DOHH2 (cell line): ENCODE measurements around the gene FAM76B.

Experiments used
- H3F3A ChIP-seq: fragments of 200-600 bp; sonication (generic), shearing (Covaris generic); 2 replicates; pipeline ENCODE4 v1.6.0; 2016; ENCODE audit warnings: antibody characterized with exemption, mild to moderate bottlenecking; ENCODE audit not compliant: control insufficient read depth, insufficient read depth
- H3K27ac ChIP-seq: fragments of 200-600 bp; sonication (generic); 2 replicates; pipeline ENCODE4 v1.5.1; 2014; ENCODE audit warnings: low read depth, mild to moderate bottlenecking, low read length, moderate library complexity
- H3K27me3 ChIP-seq: fragments of 200-600 bp; sonication (generic); 2 replicates; pipeline ENCODE4 v1.6.1; 2014; ENCODE audit warnings: mild to moderate bottlenecking, low read length, mixed read lengths; ENCODE audit not compliant: control insufficient read depth
- H3K36me3 ChIP-seq: fragments of 200-600 bp; sonication (generic); 2 replicates; pipeline ENCODE4 v1.6.1; 2014; ENCODE audit warnings: mild to moderate bottlenecking, low read length, moderate library complexity, mixed read lengths; ENCODE audit not compliant: control insufficient read depth
- H3K4me1 ChIP-seq: fragments of 200-600 bp; sonication (generic); 2 replicates; pipeline ENCODE4 v1.6.1; 2014; ENCODE audit warnings: mild to moderate bottlenecking, low read length, mixed read lengths; ENCODE audit not compliant: control insufficient read depth
- H3K4me2 ChIP-seq: fragments of 200-600 bp; sonication (generic); 2 replicates; pipeline ENCODE4 v1.6.0; 2014; ENCODE audit warnings: mild to moderate bottlenecking, low read length, moderate library complexity
- H3K4me3 ChIP-seq: fragments of 200-600 bp; sonication (generic); 2 replicates; pipeline ENCODE4 v1.5.1; 2014; ENCODE audit warnings: mild to moderate bottlenecking, low read length, mixed read lengths
- H3K79me2 ChIP-seq: fragments of 200-600 bp; sonication (generic); 2 replicates; pipeline ENCODE4 v1.6.1; 2014; ENCODE audit warnings: mild to moderate bottlenecking, low read length, mixed read lengths; ENCODE audit not compliant: control insufficient read depth
- H3K9me2 ChIP-seq: fragments of 200-600 bp; sonication (generic); replicated peaks from 2 replicates; pipeline ENCODE4 v1.6.1; 2014; ENCODE audit warnings: mild to moderate bottlenecking, low read length, mixed read lengths; ENCODE audit not compliant: control insufficient read depth
- H3K9me3 ChIP-seq: fragments of 200-600 bp; sonication (generic); 2 replicates; pipeline ENCODE4 v1.6.1; 2014; ENCODE audit warnings: antibody characterized with exemption, low read length, mixed read lengths; ENCODE audit not compliant: control insufficient read depth, insufficient read depth
- H4K20me1 ChIP-seq: fragments of 200-600 bp; sonication (generic); 2 replicates; pipeline ENCODE4 v1.6.0; 2014; ENCODE audit warnings: low read depth, mild to moderate bottlenecking, antibody characterized with exemption, low read length, moderate library complexity; ENCODE audit not compliant: control insufficient read depth, insufficient read depth
- EZH2phosphoT487 ChIP-seq: fragments of 200-600 bp; sonication (generic); IDR thresholded peaks from 2 replicates; pipeline ENCODE4 v1.6.1; 2017; ENCODE audit warnings: borderline replicate concordance, mild to moderate bottlenecking, antibody characterized with exemption, low read length, moderate library complexity, mixed read lengths
- TF ChIP-seq, protein P1 (sequence below): fragments of 200-600 bp; sonication (generic); IDR thresholded peaks from one replicate; pipeline ENCODE4 v1.5.1; 2014; ENCODE audit warnings: antibody characterized with exemption, mild to moderate bottlenecking, low read depth, low read length; ENCODE audit not compliant: poor library complexity, severe bottlenecking

The FAM76B gene

DNA sequence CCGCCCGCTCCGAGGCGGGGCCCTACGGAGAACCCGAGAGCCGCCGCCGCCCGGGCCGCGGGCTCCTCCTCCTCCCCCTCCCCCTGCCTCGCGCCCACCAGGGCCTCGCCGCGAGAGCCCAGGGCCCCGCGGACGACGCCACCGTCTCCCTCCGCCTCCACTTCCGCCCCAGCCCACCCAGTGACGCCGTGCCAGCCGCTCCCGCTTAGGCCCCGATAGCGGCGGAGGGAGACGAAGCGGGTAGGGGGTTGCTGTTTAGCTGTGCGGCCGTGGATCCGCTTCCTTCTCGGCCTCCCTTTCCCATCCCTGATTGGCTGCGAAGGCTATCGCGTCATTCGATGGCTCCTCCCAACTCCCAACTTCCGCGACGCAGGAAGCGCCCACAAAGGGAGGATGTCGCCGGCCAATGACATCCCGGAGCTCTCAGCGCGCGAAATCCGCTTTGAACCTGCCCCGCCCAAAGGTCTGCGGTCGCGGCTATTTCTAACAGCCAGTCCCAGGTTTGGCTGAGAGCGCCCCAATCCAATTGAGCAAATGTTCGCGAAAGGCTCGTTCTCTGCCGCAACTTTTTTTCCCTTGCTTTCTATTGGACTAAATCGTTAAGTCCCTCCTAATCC lies at the start of gene FAM76B:
FAM76B (minus strand) TSS at position 277 of the 617 bp plus-strand sequence. CDS start 304 bp downstream, outside the sequence.
- Histone ChIP-seq H3K9me2 (no peaks in the 10 kb centered on the region), H4K20me1 (peaks cover 17% of the 10 kb centered on the region; the same call in 1 of the 2 replicates), H3K9me3 (no peaks in the 10 kb centered on the region), H3F3A (no peaks in the 10 kb centered on the region; the same call in 1 of the 2 replicates), H3K27ac (peak within 1 kb of the TSS; percentile 93), H3K27me3 (no peaks in the 10 kb centered on the region), H3K4me3 (peak within 1 kb of the TSS; percentile 88), H3K36me3 (peaks cover 77% of the 10 kb centered on the region), H3K4me2 (peak within 1 kb of the TSS; percentile 89), H3K4me1 (peaks cover 50% of the 10 kb centered on the region), H3K79me2 (peaks cover 89% of the 10 kb centered on the region)
- TF ChIP-seq EZH2phosphoT487 = no peak
- TF ChIP-seq, protein P1, sequence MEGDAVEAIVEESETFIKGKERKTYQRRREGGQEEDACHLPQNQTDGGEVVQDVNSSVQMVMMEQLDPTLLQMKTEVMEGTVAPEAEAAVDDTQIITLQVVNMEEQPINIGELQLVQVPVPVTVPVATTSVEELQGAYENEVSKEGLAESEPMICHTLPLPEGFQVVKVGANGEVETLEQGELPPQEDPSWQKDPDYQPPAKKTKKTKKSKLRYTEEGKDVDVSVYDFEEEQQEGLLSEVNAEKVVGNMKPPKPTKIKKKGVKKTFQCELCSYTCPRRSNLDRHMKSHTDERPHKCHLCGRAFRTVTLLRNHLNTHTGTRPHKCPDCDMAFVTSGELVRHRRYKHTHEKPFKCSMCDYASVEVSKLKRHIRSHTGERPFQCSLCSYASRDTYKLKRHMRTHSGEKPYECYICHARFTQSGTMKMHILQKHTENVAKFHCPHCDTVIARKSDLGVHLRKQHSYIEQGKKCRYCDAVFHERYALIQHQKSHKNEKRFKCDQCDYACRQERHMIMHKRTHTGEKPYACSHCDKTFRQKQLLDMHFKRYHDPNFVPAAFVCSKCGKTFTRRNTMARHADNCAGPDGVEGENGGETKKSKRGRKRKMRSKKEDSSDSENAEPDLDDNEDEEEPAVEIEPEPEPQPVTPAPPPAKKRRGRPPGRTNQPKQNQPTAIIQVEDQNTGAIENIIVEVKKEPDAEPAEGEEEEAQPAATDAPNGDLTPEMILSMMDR = no peak

DNA sequence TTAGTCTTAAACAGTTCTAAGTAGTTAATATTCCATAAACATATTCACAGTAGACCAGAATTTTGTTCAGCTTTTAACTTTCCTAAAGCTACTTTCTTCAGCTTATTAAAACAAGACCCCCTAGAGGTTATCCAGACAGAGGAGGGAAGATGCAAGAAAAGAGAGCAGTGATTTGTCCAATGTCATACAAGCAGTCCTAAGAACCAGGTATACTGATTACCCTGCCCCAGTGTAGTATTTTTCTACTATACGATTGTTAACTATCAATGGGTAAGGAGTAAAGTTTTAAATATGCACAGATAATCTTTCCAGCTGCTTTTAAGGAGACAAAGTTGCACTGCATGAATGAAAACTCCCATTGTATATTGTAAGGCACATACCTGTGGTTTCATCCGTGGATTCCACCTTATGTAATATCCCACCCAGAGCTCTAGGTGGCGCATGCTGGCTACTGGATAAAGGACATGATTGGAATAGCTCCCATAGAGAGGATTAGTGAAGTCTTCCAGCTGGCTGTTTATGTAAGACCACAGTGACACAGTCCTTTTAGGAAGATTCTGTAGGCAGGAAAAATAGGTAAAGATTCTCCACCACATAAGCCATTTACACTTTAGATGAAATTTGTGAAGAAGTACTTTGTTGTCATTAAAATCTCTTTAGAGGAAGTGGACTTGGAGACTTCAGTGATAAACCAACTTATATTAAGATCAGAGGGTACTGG lies 46.3 kb upstream of the FAM76B start:
- H3K27ac ChIP-seq = no peak overlapping the region

DNA sequence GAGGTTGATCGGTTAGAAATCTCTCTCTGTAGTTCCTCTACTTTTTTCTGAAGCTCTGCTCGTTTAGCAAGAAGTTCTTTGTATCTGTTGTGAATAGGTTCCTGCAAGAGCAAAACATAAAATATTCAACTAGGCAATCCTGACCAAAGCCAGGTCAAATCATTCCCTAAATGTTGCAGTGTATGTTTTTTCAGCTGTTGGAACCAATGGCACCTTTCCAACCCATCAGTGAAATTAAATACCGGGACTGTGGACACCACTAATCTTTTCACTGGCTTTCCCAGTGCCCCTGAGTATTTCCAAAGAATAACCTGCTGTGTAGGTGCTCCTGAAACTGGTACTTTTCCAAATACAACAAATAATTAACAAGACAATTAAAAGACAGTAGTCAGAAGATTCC lies 45.8 kb upstream of the FAM76B start:
- no peaks in the 10 kb centered on the region for H3K27me3 ChIP-seq
- peaks cover 87% of the 10 kb centered on the region for H3K36me3 ChIP-seq
- H3K27ac ChIP-seq = no peak overlapping the region
- no peaks in the 10 kb centered on the region for H3K4me1 ChIP-seq
- TF ChIP-seq, protein P1 = no peak
- no peak for TF ChIP-seq EZH2phosphoT487
- peaks cover 1% of the 10 kb centered on the region; the same call in 1 of the 2 replicates for H3F3A ChIP-seq
- H4K20me1 ChIP-seq = no peaks in the 10 kb centered on the region
- no peaks in the 10 kb centered on the region for H3K79me2 ChIP-seq
- H3K9me2 ChIP-seq = no peaks in the 10 kb centered on the region
- H3K4me2 ChIP-seq = no peak overlapping the region
- no peaks in the 10 kb centered on the region for H3K9me3 ChIP-seq
- H3K4me3 ChIP-seq = no peak overlapping the region

More for the DNA sequence above, 46.3 kb upstream of the FAM76B start:
- Histone ChIP-seq H3K4me1 (no peaks in the 10 kb centered on the region), H3K36me3 (peaks cover 83% of the 10 kb centered on the region), H3K9me2 (no peaks in the 10 kb centered on the region), H3K79me2 (no peaks in the 10 kb centered on the region), H3K27me3 (no peaks in the 10 kb centered on the region), H3F3A (no peaks in the 10 kb centered on the region), H3K9me3 (no peaks in the 10 kb centered on the region), H3K4me3 (no peak overlapping the region), H4K20me1 (no peaks in the 10 kb centered on the region), H3K4me2 (no peak overlapping the region)
- TF ChIP-seq, protein P1 = peak; percentile 85
- no peak for TF ChIP-seq EZH2phosphoT487
